ENCODE measurements around the gene SYNE4. TPM values are rescaled to one million over a fixed set of nuclear protein-coding genes. Genes with fewer than 3 reads are reported as not detected.

SYNE4 gene
- total RNA-seq, 2 donors from 2014 or later = 14.2 to 41.1 TPM

- H3K27me3 ChIP-seq (replicated peaks; ENCODE audit: insufficient read depth) = no peaks in the 10 kb centered on the region
- H3K9me3 ChIP-seq = no peaks in the 10 kb centered on the region
- H3K4me3 ChIP-seq = no peak overlapping the region
- no peaks in the 10 kb centered on the region for H3K36me3 ChIP-seq
- no peak for DNase-seq (ENCODE audit: low spot score)
- WGBS = 54% methylated on average over 3 of the region's 3 CpGs
- TF ChIP-seq POLR2AphosphoS5 (IDR thresholded peaks at IDR 0.05) (no peak), POLR2A (IDR thresholded peaks at IDR 0.05) (no peak)
- TF ChIP-seq, protein P1, sequence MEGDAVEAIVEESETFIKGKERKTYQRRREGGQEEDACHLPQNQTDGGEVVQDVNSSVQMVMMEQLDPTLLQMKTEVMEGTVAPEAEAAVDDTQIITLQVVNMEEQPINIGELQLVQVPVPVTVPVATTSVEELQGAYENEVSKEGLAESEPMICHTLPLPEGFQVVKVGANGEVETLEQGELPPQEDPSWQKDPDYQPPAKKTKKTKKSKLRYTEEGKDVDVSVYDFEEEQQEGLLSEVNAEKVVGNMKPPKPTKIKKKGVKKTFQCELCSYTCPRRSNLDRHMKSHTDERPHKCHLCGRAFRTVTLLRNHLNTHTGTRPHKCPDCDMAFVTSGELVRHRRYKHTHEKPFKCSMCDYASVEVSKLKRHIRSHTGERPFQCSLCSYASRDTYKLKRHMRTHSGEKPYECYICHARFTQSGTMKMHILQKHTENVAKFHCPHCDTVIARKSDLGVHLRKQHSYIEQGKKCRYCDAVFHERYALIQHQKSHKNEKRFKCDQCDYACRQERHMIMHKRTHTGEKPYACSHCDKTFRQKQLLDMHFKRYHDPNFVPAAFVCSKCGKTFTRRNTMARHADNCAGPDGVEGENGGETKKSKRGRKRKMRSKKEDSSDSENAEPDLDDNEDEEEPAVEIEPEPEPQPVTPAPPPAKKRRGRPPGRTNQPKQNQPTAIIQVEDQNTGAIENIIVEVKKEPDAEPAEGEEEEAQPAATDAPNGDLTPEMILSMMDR (IDR thresholded peaks at IDR 0.05) = peak in 2 of 4 experiments; percentile 5 to 19
- H3K4me1 ChIP-seq (replicated peaks) = no peaks in the 10 kb centered on the region
- H3K27ac ChIP-seq = no peak overlapping the region
- intact Hi-C loops (cut with DNase I) = loop anchor here (5.0 to 10.0 kb wide), 2 partner anchors 39 to 296 kb away; partner anchors contain the start of genes ALKBH6, HSPB6 and PROSER3
These were observed 42.6 kb upstream of the SYNE4 start for GRCh38 chr19:36051236-36051635.

- TF ChIP-seq POLR2A (IDR thresholded peaks at IDR 0.05) (no peak), POLR2AphosphoS5 (IDR thresholded peaks at IDR 0.05) (no peak)
- TF ChIP-seq, protein P1 (IDR thresholded peaks at IDR 0.05) = no peak
- 95% methylated on average over 4 of the region's 4 CpGs for WGBS
- intact Hi-C loops (cut with DNase I) = no loop called here
- H3K4me3 ChIP-seq = no peak overlapping the region
- no peak overlapping the region for H3K27ac ChIP-seq
- H3K36me3 ChIP-seq = no peaks in the 10 kb centered on the region
- no peak for DNase-seq (ENCODE audit: low spot score)
- H3K4me1 ChIP-seq (replicated peaks) = no peaks in the 10 kb centered on the region
- no peaks in the 10 kb centered on the region for H3K27me3 ChIP-seq (replicated peaks; ENCODE audit: insufficient read depth)
- H3K9me3 ChIP-seq = no peaks in the 10 kb centered on the region
These were observed 40.6 kb upstream of the SYNE4 start for GRCh38 chr19:36049080-36049698.

GRCh38 chr19:36047835-36048234 is 39.2 kb upstream of the SYNE4 start:
- TF ChIP-seq, protein P1 (IDR thresholded peaks at IDR 0.05) = no peak
- TF ChIP-seq POLR2AphosphoS5 (IDR thresholded peaks at IDR 0.05) (no peak), POLR2A (IDR thresholded peaks at IDR 0.05) (no peak)
- no peaks in the 10 kb centered on the region for H3K4me1 ChIP-seq (replicated peaks)
- no peak for DNase-seq (ENCODE audit: low spot score)
- H3K27me3 ChIP-seq (replicated peaks; ENCODE audit: insufficient read depth) = no peaks in the 10 kb centered on the region
- no peaks in the 10 kb centered on the region for H3K36me3 ChIP-seq
- H3K27ac ChIP-seq = no peak overlapping the region
- intact Hi-C loops (cut with DNase I) = no loop called here
- no peaks in the 10 kb centered on the region for H3K9me3 ChIP-seq
- no peak overlapping the region for H3K4me3 ChIP-seq

- TF ChIP-seq POLR2AphosphoS5 (IDR thresholded peaks at IDR 0.05) = no peak
- TF ChIP-seq, protein P1 (IDR thresholded peaks at IDR 0.05) = no peak
- TF ChIP-seq POLR2A (IDR thresholded peaks at IDR 0.05) = no peak
- Histone ChIP-seq H3K27me3 (replicated peaks; ENCODE audit: insufficient read depth) (no peaks in the 10 kb centered on the region), H3K9me3 (no peaks in the 10 kb centered on the region), H3K4me3 (no peak overlapping the region), H3K36me3 (no peaks in the 10 kb centered on the region), H3K4me1 (replicated peaks) (no peaks in the 10 kb centered on the region), H3K27ac (no peak overlapping the region)
- intact Hi-C loops (cut with DNase I) = no loop called here
- DNase-seq (ENCODE audit: low spot score) = no peak
- WGBS = 85% methylated on average over 5 of the region's 5 CpGs
These were observed 37.9 kb upstream of the SYNE4 start for GRCh38 chr19:36046443-36047050.

DNA sequence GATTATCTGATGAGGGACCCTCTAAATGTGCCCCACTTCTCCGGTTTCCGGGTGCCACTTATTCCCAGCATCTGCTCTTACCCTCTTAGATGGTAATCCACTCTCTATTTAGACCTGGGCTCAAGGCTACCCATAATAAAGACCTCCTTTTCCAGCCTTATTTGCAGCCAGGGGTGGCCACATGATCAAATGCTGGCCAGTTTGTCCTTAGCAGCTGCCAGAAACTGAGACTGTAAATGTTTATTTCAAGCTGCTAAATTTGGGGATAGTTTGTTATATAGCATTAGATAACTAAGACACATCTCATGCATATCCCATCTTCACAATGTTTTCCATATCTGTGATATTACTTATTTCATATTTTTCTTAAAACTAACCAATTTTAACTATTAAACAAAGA is 35.3 kb upstream of the SYNE4 start:
- no peaks in the 10 kb centered on the region for H3K27me3 ChIP-seq (replicated peaks; ENCODE audit: insufficient read depth)
- H3K36me3 ChIP-seq = no peaks in the 10 kb centered on the region
- no peaks in the 10 kb centered on the region for H3K9me3 ChIP-seq
- intact Hi-C loops (cut with DNase I) = no loop called here
- H3K27ac ChIP-seq = no peak overlapping the region
- no peak for DNase-seq (ENCODE audit: low spot score)
- H3K4me3 ChIP-seq = no peak overlapping the region
- TF ChIP-seq POLR2AphosphoS5 (IDR thresholded peaks at IDR 0.05) = no peak
- TF ChIP-seq POLR2A (IDR thresholded peaks at IDR 0.05) = no peak
- TF ChIP-seq, protein P1 (IDR thresholded peaks at IDR 0.05) = no peak
- H3K4me1 ChIP-seq (replicated peaks) = no peaks in the 10 kb centered on the region
- 82% methylated on average over 2 of the region's 2 CpGs for WGBS

All from prostate gland (tissue), 2 donors.